ENCODE data around the gene AASS. TPM values are rescaled to one million over a fixed set of nuclear protein-coding genes. Genes with fewer than 3 reads are reported as not detected.

The AASS gene
- total and polyA plus RNA-seq, 7 experiments from 2014 or later, result 0.31 to 4.1 (median 2.0) TPM

GRCh38 chr7:122094549-122094948, 49.5 kb downstream of the AASS start:
- ChIA-PET POLR2A (no interaction called here), CTCF (no interaction called here)
- Mint-ChIP-seq H3K9me3 (no peaks in the 10 kb centered on the region), H3K27ac (no peak overlapping the region), H3K4me3 (no peak overlapping the region), H3K36me3 (peaks cover 0 to 11% (median 4%) of the 10 kb centered on the region in 5 donors), H3K27me3 (no peaks in the 10 kb centered on the region), H3K4me1 (peaks cover 0 to 4% (median 0%) of the 10 kb centered on the region in 7 donors)
- intact Hi-C loops (cut with micrococcal nuclease), result loop anchor here in 1 of 2 donors (5.0 kb wide), 1 partner anchor 1058 kb away; no protein-coding TSS in a partner anchor
- H3K4me3 ChIP-seq (ENCODE audit: low read length), result no peak overlapping the region
- H3K27me3 ChIP-seq (ENCODE audit: control insufficient read depth in 2 of 2, insufficient read depth in 2 of 2, low read length in 2 of 2), result no peaks in the 10 kb centered on the region
- no peak for DNase-seq
- H3K36me3 ChIP-seq (ENCODE audit: control insufficient read depth in 2 of 3, insufficient read depth in 3 of 3, low read length in 3 of 3), result no peaks in the 10 kb centered on the region
- no peaks in the 10 kb centered on the region for H3K4me1 ChIP-seq (ENCODE audit: control insufficient read depth in 2 of 2, insufficient read depth in 2 of 2, low read length in 2 of 2)
- no peaks in the 10 kb centered on the region for H3K9me3 ChIP-seq (ENCODE audit: control insufficient read depth in 2 of 3, low read length in 3 of 3)
- no peak for ATAC-seq
- H3K27ac ChIP-seq (ENCODE audit: low read depth, low read length), result no peak overlapping the region

- ChIA-PET CTCF (interaction anchor here (0.6 kb wide), 1 partner anchor 234 kb away, joined by 7 read pairs; no protein-coding TSS in a partner anchor), POLR2A (no interaction called here)
- peak; percentile 82 for ATAC-seq
- Mint-ChIP-seq H3K27me3 (no peaks in the 10 kb centered on the region), H3K4me1 (peaks cover 0 to 4% (median 0%) of the 10 kb centered on the region in 7 donors), H3K36me3 (peaks cover 0 to 7% (median 4%) of the 10 kb centered on the region in 5 donors), H3K9me3 (no peaks in the 10 kb centered on the region), H3K27ac (peak overlapping the region in 2 of 9 donors; percentile 8 to 13), H3K4me3 (no peak overlapping the region)
- H3K27me3 ChIP-seq (ENCODE audit: control insufficient read depth in 2 of 2, insufficient read depth in 2 of 2, low read length in 2 of 2), result no peaks in the 10 kb centered on the region
- H3K36me3 ChIP-seq (ENCODE audit: control insufficient read depth in 2 of 3, insufficient read depth in 3 of 3, low read length in 3 of 3), result no peaks in the 10 kb centered on the region
- no peak overlapping the region for H3K4me3 ChIP-seq (ENCODE audit: low read length)
- no peaks in the 10 kb centered on the region for H3K4me1 ChIP-seq (ENCODE audit: control insufficient read depth in 2 of 2, insufficient read depth in 2 of 2, low read length in 2 of 2)
- peak in 8 of 9 donors; percentile 14 to 58 (median 46) for DNase-seq
- intact Hi-C loops (cut with micrococcal nuclease), result loop anchor here (1.0 to 5.0 kb wide), 2 partner anchors 439 to 1059 kb away; no protein-coding TSS in a partner anchor
- H3K9me3 ChIP-seq (ENCODE audit: control insufficient read depth in 2 of 3, low read length in 3 of 3), result no peaks in the 10 kb centered on the region
- no peak overlapping the region for H3K27ac ChIP-seq (ENCODE audit: low read depth, low read length)
Observed at GRCh38 chr7:122092964-122093797, 50.9 kb downstream of the AASS start.

GRCh38 chr7:122082670-122083069, 61.4 kb downstream of the AASS start:
- Mint-ChIP-seq H3K4me1 (no peaks in the 10 kb centered on the region), H3K36me3 (peaks cover 0 to 36% (median 9%) of the 10 kb centered on the region in 5 donors), H3K9me3 (peaks cover 0 to 6% (median 0%) of the 10 kb centered on the region in 11 donors), H3K27ac (no peak overlapping the region), H3K4me3 (no peak overlapping the region), H3K27me3 (no peaks in the 10 kb centered on the region)
- CTCF ChIA-PET, result no interaction called here
- no peak for DNase-seq
- H3K4me1 ChIP-seq (ENCODE audit: control insufficient read depth in 2 of 2, insufficient read depth in 2 of 2, low read length in 2 of 2), result no peaks in the 10 kb centered on the region
- POLR2A ChIA-PET, result no interaction called here
- H3K4me3 ChIP-seq (ENCODE audit: low read length), result no peak overlapping the region
- no peak overlapping the region for H3K27ac ChIP-seq (ENCODE audit: low read depth, low read length)
- H3K36me3 ChIP-seq (ENCODE audit: control insufficient read depth in 2 of 3, insufficient read depth in 3 of 3, low read length in 3 of 3), result no peaks in the 10 kb centered on the region
- no peak for ATAC-seq
- H3K9me3 ChIP-seq (ENCODE audit: control insufficient read depth in 2 of 3, low read length in 3 of 3), result no peaks in the 10 kb centered on the region
- intact Hi-C loops (cut with micrococcal nuclease), result no loop called here
- H3K27me3 ChIP-seq (ENCODE audit: control insufficient read depth in 2 of 2, insufficient read depth in 2 of 2, low read length in 2 of 2), result no peaks in the 10 kb centered on the region

GRCh38 chr7:122082160-122082559, 61.9 kb downstream of the AASS start:
- Histone ChIP-seq H3K4me3 (ENCODE audit: low read length) (no peak overlapping the region), H3K36me3 (ENCODE audit: control insufficient read depth in 2 of 3, insufficient read depth in 3 of 3, low read length in 3 of 3) (no peaks in the 10 kb centered on the region), H3K4me1 (ENCODE audit: control insufficient read depth in 2 of 2, insufficient read depth in 2 of 2, low read length in 2 of 2) (no peaks in the 10 kb centered on the region), H3K27me3 (ENCODE audit: control insufficient read depth in 2 of 2, insufficient read depth in 2 of 2, low read length in 2 of 2) (no peaks in the 10 kb centered on the region), H3K27ac (ENCODE audit: low read depth, low read length) (no peak overlapping the region), H3K9me3 (ENCODE audit: control insufficient read depth in 2 of 3, low read length in 3 of 3) (no peaks in the 10 kb centered on the region)
- Mint-ChIP-seq H3K4me3 (no peak overlapping the region), H3K27me3 (no peaks in the 10 kb centered on the region), H3K4me1 (no peaks in the 10 kb centered on the region), H3K36me3 (peaks cover 0 to 36% (median 14%) of the 10 kb centered on the region in 5 donors), H3K9me3 (peaks cover 0 to 6% (median 0%) of the 10 kb centered on the region in 11 donors), H3K27ac (no peak overlapping the region)
- no peak for ATAC-seq
- CTCF ChIA-PET, result no interaction called here
- DNase-seq, result no peak
- POLR2A ChIA-PET, result no interaction called here
- intact Hi-C loops (cut with micrococcal nuclease), result no loop called here

- Histone ChIP-seq H3K9me3 (ENCODE audit: control insufficient read depth in 2 of 3, low read length in 3 of 3) (no peaks in the 10 kb centered on the region), H3K27me3 (ENCODE audit: control insufficient read depth in 2 of 2, insufficient read depth in 2 of 2, low read length in 2 of 2) (no peaks in the 10 kb centered on the region), H3K4me1 (ENCODE audit: control insufficient read depth in 2 of 2, insufficient read depth in 2 of 2, low read length in 2 of 2) (no peaks in the 10 kb centered on the region), H3K27ac (ENCODE audit: low read depth, low read length) (no peak overlapping the region), H3K36me3 (ENCODE audit: control insufficient read depth in 2 of 3, insufficient read depth in 3 of 3, low read length in 3 of 3) (no peaks in the 10 kb centered on the region), H3K4me3 (ENCODE audit: low read length) (no peak overlapping the region)
- H3K27me3 Mint-ChIP-seq, result no peaks in the 10 kb centered on the region
- DNase-seq (no peak), ATAC-seq (no peak)
- CTCF ChIA-PET, result no interaction called here
- POLR2A ChIA-PET, result no interaction called here
- H3K36me3 Mint-ChIP-seq, result peaks cover 0 to 36% (median 11%) of the 10 kb centered on the region in 5 donors
- H3K9me3 Mint-ChIP-seq, result peaks cover 0 to 5% (median 0%) of the 10 kb centered on the region in 11 donors
- no peak overlapping the region for H3K4me3 Mint-ChIP-seq
- H3K4me1 Mint-ChIP-seq, result no peaks in the 10 kb centered on the region
- intact Hi-C loops (cut with micrococcal nuclease), result no loop called here
- no peak overlapping the region for H3K27ac Mint-ChIP-seq
Observed at GRCh38 chr7:122073635-122074034, 70.4 kb downstream of the AASS start.

- Histone ChIP-seq H3K9me3 (ENCODE audit: control insufficient read depth in 2 of 3, low read length in 3 of 3) (no peaks in the 10 kb centered on the region), H3K36me3 (ENCODE audit: control insufficient read depth in 2 of 3, insufficient read depth in 3 of 3, low read length in 3 of 3) (no peaks in the 10 kb centered on the region), H3K27me3 (ENCODE audit: control insufficient read depth in 2 of 2, insufficient read depth in 2 of 2, low read length in 2 of 2) (no peaks in the 10 kb centered on the region), H3K4me1 (ENCODE audit: control insufficient read depth in 2 of 2, insufficient read depth in 2 of 2, low read length in 2 of 2) (no peaks in the 10 kb centered on the region), H3K27ac (ENCODE audit: low read depth, low read length) (no peak overlapping the region), H3K4me3 (ENCODE audit: low read length) (no peak overlapping the region)
- ChIA-PET POLR2A (no interaction called here), CTCF (no interaction called here)
- Mint-ChIP-seq H3K36me3 (peaks cover 0 to 33% (median 8%) of the 10 kb centered on the region in 5 donors), H3K27me3 (no peaks in the 10 kb centered on the region), H3K4me3 (no peak overlapping the region), H3K4me1 (no peaks in the 10 kb centered on the region), H3K9me3 (peaks cover 0 to 5% (median 0%) of the 10 kb centered on the region in 11 donors), H3K27ac (no peak overlapping the region)
- DNase-seq, result no peak
- ATAC-seq, result no peak
- intact Hi-C loops (cut with micrococcal nuclease), result no loop called here
Observed at GRCh38 chr7:122072924-122073599, 71.0 kb downstream of the AASS start.
